Amygdala (tissue), 56 donors: Measurements from ENCODE around the gene TMEM53.
"Not testable (repeated sequence)": the region's sequence is repeated elsewhere in the genome, so short reads cannot be mapped to it uniquely, and the experiment has no call there.

Source experiments
- DNase-seq, 56 donors: peaks; one replicate each; lab custom pipeline; 2025; lab: John Stamatoyannopoulos, UW

Gene TMEM53

DNA sequence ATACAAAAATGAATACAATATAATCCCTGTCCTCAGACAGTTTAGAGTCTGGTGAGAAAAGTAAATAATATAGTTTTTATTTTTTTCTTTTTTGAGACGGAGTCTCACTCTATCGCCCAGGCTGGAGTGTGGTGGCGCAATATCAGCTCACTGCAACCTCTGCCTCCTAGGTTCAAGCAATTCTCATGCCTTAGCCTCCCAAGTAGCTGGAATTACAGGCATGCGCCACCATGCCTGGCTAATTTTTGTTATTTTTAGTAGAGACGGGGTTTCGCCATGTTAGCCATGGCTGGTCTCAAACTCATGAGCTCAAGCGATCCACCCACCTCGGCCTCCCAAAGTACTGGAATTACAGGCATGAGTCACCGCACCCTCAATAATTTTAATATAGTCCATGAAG lies 25.1 kb upstream of the TMEM53 start:
- DNase-seq = not testable (repeated sequence)

- no peak for DNase-seq
Measured at GRCh38 chr1:44698138-44698537, 23.9 kb upstream of the TMEM53 start.

- DNase-seq = peak in 1 of 56 donors; percentile 9
Measured at GRCh38 chr1:44696789-44697345, 22.6 kb upstream of the TMEM53 start.

DNA sequence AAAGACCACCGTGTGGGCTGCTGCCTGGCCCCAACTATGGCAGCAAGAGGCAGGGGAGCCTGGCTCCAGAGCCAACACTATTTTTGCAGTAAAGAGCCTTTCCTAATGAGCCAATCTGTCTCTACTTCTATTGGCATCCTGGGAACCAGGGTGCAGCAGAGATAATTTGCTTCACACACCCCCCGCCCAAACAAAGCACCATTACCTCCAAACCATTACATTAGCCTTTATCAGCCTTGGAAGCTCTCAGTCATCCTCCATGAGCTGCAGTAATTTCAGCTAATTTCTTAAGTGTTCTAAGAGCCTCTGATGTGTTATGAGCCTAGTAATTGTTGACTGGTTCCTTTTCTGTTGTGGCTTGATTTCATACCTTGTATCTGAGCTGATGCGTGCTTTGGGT lies 21.8 kb upstream of the TMEM53 start:
- DNase-seq = no peak

DNA sequence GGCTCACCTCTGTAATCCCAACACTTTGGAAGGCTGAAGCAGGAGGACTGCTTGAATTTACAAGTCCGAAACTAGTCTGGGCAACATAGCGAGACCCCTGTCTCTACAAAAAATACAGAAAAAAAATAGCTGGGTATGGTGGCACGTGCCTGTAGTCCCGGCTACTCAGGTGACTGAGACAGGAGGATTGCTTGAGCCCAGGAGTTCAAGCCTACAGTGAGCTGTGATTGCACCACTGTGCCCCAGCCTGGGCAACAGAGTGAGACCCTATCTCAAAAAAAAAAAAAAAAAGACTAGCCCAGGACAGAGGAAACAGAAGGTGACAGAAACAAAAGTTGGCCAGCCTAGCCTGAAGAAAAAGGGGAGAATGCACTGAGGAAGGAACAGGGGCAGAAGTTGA lies 21.4 kb upstream of the TMEM53 start:
- no peak for DNase-seq

DNA sequence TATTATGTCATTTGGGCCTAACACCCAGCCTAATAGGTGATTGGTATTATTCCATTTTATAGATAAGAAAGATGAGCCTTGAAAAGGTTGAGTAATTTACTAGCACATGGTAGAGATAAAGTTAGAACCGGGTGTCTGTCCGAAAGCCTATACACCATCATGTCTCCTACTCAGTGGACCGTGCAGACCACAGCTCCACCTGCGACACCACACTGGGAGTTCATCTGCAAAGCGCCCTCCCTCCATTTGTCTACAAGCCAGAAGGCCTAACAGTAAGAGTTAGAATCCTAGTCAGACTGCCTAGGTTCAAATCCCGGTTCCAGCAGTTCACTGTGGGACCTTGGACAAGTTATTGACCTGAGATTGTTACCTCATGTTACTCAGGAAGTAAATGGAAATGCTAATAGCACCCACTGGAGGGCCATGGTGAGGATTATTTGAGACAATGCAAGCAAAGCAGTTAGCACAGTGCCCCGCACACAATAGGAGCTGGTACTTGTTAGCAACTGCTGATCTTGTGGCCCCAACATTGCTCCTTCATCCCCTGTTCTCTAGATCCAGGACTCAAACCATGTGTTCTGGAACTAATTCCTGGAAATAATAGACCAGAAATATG lies 20.7 kb upstream of the TMEM53 start:
- no peak for DNase-seq

DNA sequence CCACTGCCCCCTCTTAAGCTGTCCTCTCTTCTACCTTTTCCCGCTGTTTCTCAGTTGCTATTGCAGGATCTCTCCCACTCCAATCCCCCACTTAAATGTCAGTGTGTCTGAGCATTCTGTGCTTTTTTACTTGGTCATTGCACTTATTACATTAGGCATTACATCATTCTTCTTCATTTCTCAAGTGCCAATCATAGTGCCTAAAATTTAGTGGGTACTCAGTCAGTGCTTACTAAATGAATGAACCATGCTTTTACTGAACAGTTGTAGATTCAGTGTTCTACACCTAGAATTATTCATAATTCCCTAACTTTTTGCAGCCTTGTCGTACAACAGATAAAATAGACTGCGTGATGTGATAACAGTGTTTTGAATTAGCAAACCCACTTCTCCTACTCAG lies 19.6 kb upstream of the TMEM53 start:
- DNase-seq = no peak

GRCh38 chr1:44693159-44693558 lies 18.9 kb upstream of the TMEM53 start:
- DNase-seq = no peak

GRCh38 chr1:44689447-44689765 lies 15.1 kb upstream of the TMEM53 start:
- no peak for DNase-seq

- DNase-seq = no peak
Measured at GRCh38 chr1:44688760-44689446, 14.6 kb upstream of the TMEM53 start.

DNA sequence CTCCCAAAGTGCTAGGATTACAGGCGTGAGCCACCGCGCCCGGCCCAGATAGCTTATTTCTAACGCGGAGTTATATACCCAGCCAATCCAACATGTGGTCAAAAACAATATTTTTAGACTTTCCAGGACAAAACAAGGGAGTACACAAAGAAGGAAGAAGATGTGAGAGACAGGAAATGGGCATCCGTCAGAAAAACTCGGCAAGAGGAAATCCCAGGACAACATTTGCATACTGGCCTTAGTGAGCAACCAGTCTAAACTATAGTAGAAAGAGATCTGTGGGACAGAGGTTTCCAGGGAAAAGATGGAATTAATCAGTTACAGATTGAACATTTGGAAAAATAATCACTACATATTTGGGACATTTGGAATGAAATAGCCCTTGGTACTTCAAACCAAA lies 11.6 kb upstream of the TMEM53 start:
- no peak for DNase-seq

DNA sequence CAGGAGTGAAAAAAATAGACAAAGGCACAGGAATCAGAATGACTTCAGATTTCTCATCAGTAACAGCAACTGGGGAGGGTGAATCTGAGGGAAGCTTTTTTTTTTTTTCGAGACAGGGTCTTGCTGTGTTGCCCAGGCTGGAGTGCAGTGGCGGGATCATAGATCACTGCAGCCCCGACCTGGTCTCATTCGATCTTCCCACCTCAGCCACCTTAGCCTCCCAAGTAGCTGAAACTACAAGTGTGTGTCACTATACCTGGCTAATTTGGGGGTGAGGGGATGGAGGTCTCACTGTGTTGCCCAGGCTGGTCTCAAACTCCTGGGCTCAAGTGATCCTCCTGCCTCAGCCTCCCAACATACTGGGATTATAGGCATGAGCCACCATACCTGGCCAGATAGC lies 10.9 kb upstream of the TMEM53 start:
- DNase-seq = no peak

- no peak for DNase-seq
Measured at GRCh38 chr1:44684525-44684924, 10.2 kb upstream of the TMEM53 start.

DNA sequence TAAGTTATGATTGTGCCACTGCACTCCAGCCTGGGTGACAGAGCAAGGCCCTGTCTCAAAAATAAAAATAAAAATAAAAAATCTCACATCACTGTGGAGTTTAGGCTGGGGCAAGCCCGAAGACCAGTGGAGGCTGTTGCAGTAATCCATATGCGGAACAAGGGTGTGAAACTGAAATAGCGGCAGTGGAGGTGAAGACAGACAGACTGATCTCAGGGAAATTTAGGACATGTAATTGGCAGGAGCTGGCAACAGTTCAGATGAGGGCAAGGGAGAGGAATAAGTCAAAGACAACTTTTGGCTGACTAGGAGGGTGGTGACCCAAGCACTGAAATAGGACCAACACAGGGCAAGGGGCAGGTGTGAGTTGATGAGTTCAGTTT lies 8.6 kb upstream of the TMEM53 start:
- no peak for DNase-seq

DNA sequence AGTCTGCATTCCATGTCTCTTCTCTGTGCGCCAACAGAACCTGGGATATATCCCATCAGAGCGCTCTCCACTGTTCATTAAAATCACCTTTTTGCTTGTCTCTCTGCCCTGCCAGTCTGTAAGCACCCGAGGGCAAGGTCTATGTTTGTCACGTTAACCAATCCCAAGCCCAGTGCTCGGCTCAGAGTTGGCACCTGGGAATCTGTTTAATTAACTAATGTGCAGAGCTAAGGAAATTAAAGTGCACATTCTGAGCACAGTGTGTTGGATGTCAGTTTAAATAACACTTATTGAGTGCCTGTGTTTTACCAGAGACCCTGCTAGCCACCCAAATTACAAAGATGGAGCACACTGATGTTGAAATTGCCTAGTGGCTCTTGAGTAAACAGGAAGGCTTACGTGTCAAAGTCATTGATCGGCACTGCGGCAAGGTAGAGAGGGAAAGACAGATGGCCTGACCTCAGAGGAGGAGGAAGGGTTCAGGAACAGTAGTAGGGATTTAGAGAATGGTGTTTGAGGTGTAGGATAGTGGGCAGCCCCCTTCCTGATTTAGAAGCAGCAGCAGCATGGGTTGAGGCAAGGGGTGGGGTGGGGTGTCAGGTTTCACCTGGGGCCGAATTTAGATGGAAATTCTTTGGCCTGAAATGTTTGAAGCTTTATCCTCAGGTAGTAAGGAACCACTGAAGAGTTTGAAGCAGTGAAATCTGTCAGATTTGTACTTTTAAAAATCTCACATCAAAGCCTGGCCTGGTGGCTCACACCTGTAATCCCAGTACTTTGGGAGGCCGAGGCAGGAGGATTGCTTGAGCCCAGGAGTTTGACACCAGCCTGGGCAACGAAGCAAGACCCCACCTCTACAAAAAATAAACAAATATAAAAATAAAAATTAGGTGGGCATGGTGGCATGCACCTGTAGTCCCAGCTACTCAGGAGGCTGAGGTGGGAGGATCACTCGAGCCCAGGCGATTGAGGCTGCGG lies 7.9 kb upstream of the TMEM53 start:
- no peak for DNase-seq

- no peak for DNase-seq
Measured at GRCh38 chr1:44679468-44679867, 5.2 kb upstream of the TMEM53 start.

DNA sequence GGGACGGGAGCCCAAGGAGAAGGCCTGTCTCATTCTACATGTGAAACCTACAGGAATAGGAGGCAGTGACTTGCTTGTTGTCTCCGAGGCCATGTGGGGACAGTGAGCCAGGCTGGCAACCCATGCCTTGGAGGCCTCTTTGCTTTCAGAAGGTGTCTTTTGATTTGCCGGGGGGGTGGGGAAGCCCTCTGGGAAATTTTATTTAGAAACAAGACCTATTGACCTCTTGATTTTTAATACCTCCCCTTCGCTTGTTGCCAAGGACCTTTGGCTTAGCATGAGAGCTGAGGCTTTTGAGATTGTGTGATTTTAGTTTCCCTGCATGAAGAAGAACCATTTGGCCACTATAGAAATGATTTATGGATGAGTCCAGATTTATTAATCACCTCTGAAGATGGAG lies 4.3 kb upstream of the TMEM53 start:
- no peak for DNase-seq

DNA sequence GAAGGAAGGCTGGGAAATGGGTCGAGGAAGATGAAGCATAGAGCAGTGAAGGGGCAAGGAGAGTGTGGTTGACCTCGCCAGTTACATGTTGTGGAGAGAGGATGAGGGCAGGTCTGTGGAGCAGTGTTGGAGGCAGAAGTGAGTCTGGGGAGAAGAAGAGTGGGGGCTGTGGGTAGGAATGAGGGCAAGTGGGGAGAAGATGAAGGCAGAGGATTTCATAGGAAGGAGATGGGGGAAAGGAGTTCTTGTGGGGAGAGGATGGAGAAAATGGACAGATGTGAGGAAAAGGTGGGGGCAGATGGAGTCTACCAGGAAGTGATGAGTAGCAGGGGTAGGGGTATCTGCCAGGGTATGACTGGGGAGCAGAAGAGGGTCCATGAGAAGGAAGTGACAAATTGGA lies 3.8 kb upstream of the TMEM53 start:
- DNase-seq = no peak

DNA sequence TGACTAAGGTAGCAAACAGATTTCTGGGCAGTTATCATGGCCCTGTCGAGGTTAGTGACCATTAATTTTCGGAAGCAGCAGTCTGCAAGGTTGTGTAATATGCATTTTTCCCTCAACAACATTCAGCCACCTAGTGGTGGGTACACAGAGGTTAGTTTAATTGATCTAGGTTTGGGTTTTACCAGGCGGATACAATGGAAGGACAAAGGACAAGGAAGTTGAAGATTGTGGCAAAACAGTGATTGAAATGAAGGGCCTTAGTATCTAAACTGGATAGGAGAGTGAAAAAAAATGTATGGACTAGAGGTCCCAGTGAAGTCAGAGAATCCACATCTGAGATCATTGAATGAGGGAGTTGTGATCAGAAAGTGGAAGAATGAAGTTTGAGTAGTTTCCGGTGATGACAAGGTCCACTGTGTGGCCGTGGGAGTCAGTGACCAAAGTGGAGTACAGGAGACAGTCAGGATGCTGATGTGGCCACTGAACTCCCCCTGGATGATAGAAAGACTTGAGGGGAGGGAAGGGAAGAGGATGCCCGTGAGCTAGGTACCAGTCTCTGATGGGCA lies 3.0 kb upstream of the TMEM53 start:
- no peak for DNase-seq

GRCh38 chr1:44676484-44677200 lies 2.4 kb upstream of the TMEM53 start:
- no peak for DNase-seq
